K562 (cell line): Measurements from ENCODE around the gene LRMDA. TPM values are rescaled to one million over a fixed set of nuclear protein-coding genes. Genes with fewer than 3 reads are reported as not detected.

Source experiments
- AFF4 ChIP-seq: sonication (generic); formaldehyde crosslinking; IDR thresholded peaks from 2 replicates; pipeline ENCODE4 v1.8.0; 2023; ENCODE audit warnings: mild to moderate bottlenecking, missing genetic modification reagents
- ARID3B ChIP-seq: fragments of 250-450 bp; sonication (Bioruptor Pico); IDR thresholded peaks from 2 replicates; pipeline ENCODE4 v1.4.0; 2020; ENCODE audit warnings: borderline replicate concordance
- CBFA2T3 ChIP-seq: fragments of 450-650 bp; IDR thresholded peaks from 2 replicates; pipeline ENCODE4 v1.6.1; 2017
- CBX3 ChIP-seq, 2 experiments: IDR thresholded peaks; 1 replicate in 1 of 2; 2 replicates in 1 of 2; pipeline ENCODE4 v1.6.1; 2012; ENCODE audit warnings: inconsistent platforms in 2 of 2, low read length in 2 of 2, borderline replicate concordance in 1 of 2, control low read depth in 1 of 2
- CTBP1 ChIP-seq: fragments of 450-650 bp; IDR thresholded peaks from 2 replicates; pipeline ENCODE4 v1.6.1; 2016; ENCODE audit warnings: borderline replicate concordance
- CXXC5 ChIP-seq: fragments of 250-450 bp; sonication (Bioruptor Pico); IDR thresholded peaks from 2 replicates; pipeline ENCODE4 v1.8.0; 2022; ENCODE audit warnings: inconsistent platforms, mild to moderate bottlenecking, moderate library complexity
- DACH1 ChIP-seq: fragments of 450-650 bp; IDR thresholded peaks from 2 replicates; pipeline ENCODE4 v1.6.1; 2018; ENCODE audit not compliant: partially characterized antibody
- DPF2 ChIP-seq: fragments of 450-650 bp; IDR thresholded peaks from 2 replicates; pipeline ENCODE4 v1.6.1; 2016
- ESRRA ChIP-seq: fragments of 450-650 bp; IDR thresholded peaks from 2 replicates; pipeline ENCODE4 v1.6.1; 2014; ENCODE audit warnings: low read depth, mild to moderate bottlenecking, moderate library complexity, borderline replicate concordance
- KAT2B ChIP-seq: IDR thresholded peaks from one replicate; pipeline ENCODE4 v1.6.1; 2012; ENCODE audit warnings: low read depth, mild to moderate bottlenecking, control low read depth, inconsistent platforms, low read length, moderate library complexity
- MAZ ChIP-seq, 2 experiments: fragments of 450-650 bp in 1 of 2; sonication (generic) in 1 of 2; formaldehyde crosslinking; IDR thresholded peaks in 1 of 2; conservative IDR thresholded peaks in 1 of 2; 2 replicates each; pipeline versions ENCODE4 v1.4.0 to v1.5.0; 2020; ENCODE audit warnings: mild to moderate bottlenecking in 1 of 2, missing genetic modification reagents in 1 of 2
- MCM2 ChIP-seq: fragments of 450-650 bp; IDR thresholded peaks from 2 replicates; pipeline ENCODE4 v1.6.1; 2017; ENCODE audit warnings: low read depth, mild to moderate bottlenecking
- MXD1 ChIP-seq: fragments of 250-450 bp; sonication (Bioruptor Pico); IDR thresholded peaks from 2 replicates; pipeline ENCODE4 v1.8.0; 2021; ENCODE audit warnings: borderline replicate concordance, mild to moderate bottlenecking, moderate library complexity; ENCODE audit not compliant: poor library complexity, severe bottlenecking
- NBN ChIP-seq: fragments of 450-650 bp; IDR thresholded peaks from 2 replicates; pipeline ENCODE4 v1.6.1; 2016; ENCODE audit warnings: low read depth, mild to moderate bottlenecking
- NR2C2 ChIP-seq, 2 experiments: fragments of 200-800 bp in 1 of 2; sonication (Bioruptor generic) in 1 of 2; sonication (generic) in 1 of 2; formaldehyde crosslinking in 1 of 2; IDR thresholded peaks; 2 replicates each; pipeline versions ENCODE4 v1.6.1 to v1.8.0; 2016 to 2022; ENCODE audit warnings: mild to moderate bottlenecking in 1 of 2, missing compliant biosample characterization in 1 of 2, missing genetic modification characterization in 1 of 2, missing genetic modification reagents in 1 of 2
- PCBP1 ChIP-seq: fragments of 200-400 bp; formaldehyde crosslinking; IDR thresholded peaks from 2 replicates; pipeline ENCODE4 v1.6.1; 2018; ENCODE audit warnings: mild to moderate bottlenecking, low read depth, low read length; ENCODE audit not compliant: poor library complexity, severe bottlenecking
- PKNOX1 ChIP-seq: fragments of 450-650 bp; IDR thresholded peaks from 2 replicates; pipeline ENCODE4 v1.6.1; 2016
- SMARCA4 ChIP-seq: fragments of 450-650 bp; IDR thresholded peaks from 2 replicates; pipeline ENCODE4 v1.6.1; 2016
- TCF3 ChIP-seq: sonication (generic); formaldehyde crosslinking; IDR thresholded peaks from 2 replicates; pipeline ENCODE4 v1.4.0; 2020; ENCODE audit warnings: mild to moderate bottlenecking, missing genetic modification reagents
- ZFX ChIP-seq: sonication (generic); formaldehyde crosslinking; IDR thresholded peaks from 2 replicates; pipeline ENCODE4 v1.8.0; 2022; ENCODE audit warnings: mild to moderate bottlenecking, missing genetic modification reagents, moderate library complexity
- ZNF785 ChIP-seq: fragments of 250-450 bp; sonication (Bioruptor Pico); IDR thresholded peaks from 2 replicates; pipeline ENCODE4 v1.4.0; 2020; ENCODE audit warnings: mild to moderate bottlenecking
- polyA plus RNA-seq, 8 experiments: library from polyadenylated mRNA; depleted of rRNA in 4 of 8; stranded (reverse) in 5 of 8; unstranded in 3 of 8; fragments of >200 nt; fragmentation: Nextera tagmentation in 2 of 8; fragmentation: Illumina TruSeq in 1 of 8; extraction: Ambion mirVana in 2 of 8; extraction: Trizol in 1 of 8; gene quantifications; 2 replicates each; pipeline versions ENCODE4 v1.2.1 to v1.2.3, GENCODE V29; 2011 to 2014; ENCODE audit warnings: inconsistent platforms in 1 of 8, missing spikeins in 1 of 8
- total RNA-seq, 7 experiments: library from RNA; depleted of rRNA in 6 of 7; stranded (reverse); fragments of >200 nt in 6 of 7; fragmentation: Illumina TruSeq in 2 of 7; extraction: Trizol in 2 of 7; gene quantifications; 2 replicates each; pipeline versions ENCODE4 v1.2.1 to v1.2.3, GENCODE V29; 2011 to 2021; ENCODE audit warnings: low replicate concordance in 1 of 7

LRMDA gene
- total and polyA plus RNA-seq, 9 of the 15 experiments (the other 6 are each of a cell fraction or from before 2014, with no cell fraction given): 0.25 TPM; not detected in 8

GRCh38 chr10:75430000-75430763 is 1.2 kb upstream of the LRMDA start (continued):
- TF ChIP-seq MCM2: no peak
- no peak for TF ChIP-seq PCBP1
- no peak for TF ChIP-seq PKNOX1
- no peak for TF ChIP-seq CBX3 (IDR thresholded peaks at IDR 0.05; ENCODE audit: borderline replicate concordance in 1 of 2, low read length in 2 of 2)
- TF ChIP-seq CTBP1: peak; percentile 89
- no peak for TF ChIP-seq MXD1 (CRISPR knock-in tag)
- peak; percentile 40; the same call in 1 of the 2 replicates for TF ChIP-seq NBN
- TF ChIP-seq KAT2B: no peak
- no peak for TF ChIP-seq DACH1
- no peak for TF ChIP-seq AFF4 (CRISPR knock-in tag)
- TF ChIP-seq CXXC5: 0 out of 2 replicates have a peak, but pooled peaks have one; percentile 33
- no peak for TF ChIP-seq ZNF785 (CRISPR knock-in tag)
- peak; percentile 38 for TF ChIP-seq CBFA2T3
- peak; percentile 22; the same call in 1 of the 2 replicates for TF ChIP-seq SMARCA4
- TF ChIP-seq ESRRA: 0 out of 2 replicates have a peak, but pooled peaks have one; percentile 25
- TF ChIP-seq TCF3 (CRISPR knock-in tag): peak; percentile 26; the same call in 1 of the 2 replicates
- TF ChIP-seq ZFX: no peak
- peak; percentile 87 for TF ChIP-seq NR2C2 (CRISPR knock-in tag; IDR thresholded peaks at IDR 0.05)
- TF ChIP-seq NR2C2 (tag; IDR thresholded peaks at IDR 0.05): peak; percentile 92
- peak in 1 of 2 experiments; percentile 65; a peak in 2 of 4 replicates for TF ChIP-seq MAZ (CRISPR knock-in tag; conservative IDR thresholded peaks at IDR 0.05 in 1 of 2, IDR thresholded peaks at IDR 0.05 in 1 of 2)
- peak; percentile 17; the same call in 1 of the 2 replicates for TF ChIP-seq DPF2
- TF ChIP-seq ARID3B (CRISPR knock-in tag): no peak
